SJSA1 (cell line): ENCODE data around the gene CD58. TPM values are rescaled to one million over a fixed set of nuclear protein-coding genes. Genes with fewer than 3 reads are reported as not detected.
"Not testable (repeated sequence)": the region's sequence is repeated elsewhere in the genome, so short reads cannot be mapped to it uniquely, and the experiment has no call there.

Source experiments
- DNase-seq, 2 experiments: peaks; one replicate each; pipeline ENCODE4 v3.0.0-alpha.2; 2015 to 2020; ENCODE audit warnings: low spot score in 2 of 2, low read depth in 1 of 2
- H3K27ac ChIP-seq: fragments of 250-450 bp; sonication (Bioruptor Pico); 2 replicates; pipeline ENCODE4 v1.5.1; 2020; ENCODE audit warnings: mild to moderate bottlenecking, moderate library complexity
- H3K27me3 ChIP-seq: fragments of 250-450 bp; sonication (Bioruptor Pico); replicated peaks from 2 replicates; pipeline ENCODE4 v1.5.1; 2020; ENCODE audit warnings: mild to moderate bottlenecking, moderate library complexity
- H3K36me3 ChIP-seq: fragments of 250-450 bp; sonication (Bioruptor Pico); 2 replicates; pipeline ENCODE4 v1.5.1; 2020; ENCODE audit warnings: mild to moderate bottlenecking
- H3K4me1 ChIP-seq: fragments of 250-450 bp; sonication (Bioruptor Pico); replicated peaks from 2 replicates; pipeline ENCODE4 v1.6.1; 2021; ENCODE audit warnings: mild to moderate bottlenecking
- H3K4me3 ChIP-seq: fragments of 250-450 bp; sonication (Bioruptor Pico); 2 replicates; pipeline ENCODE4 v1.5.1; 2020; ENCODE audit warnings: mild to moderate bottlenecking
- H3K9me3 ChIP-seq: fragments of 250-450 bp; sonication (Bioruptor Pico); replicated peaks from 2 replicates; pipeline ENCODE4 v1.5.1; 2020; ENCODE audit warnings: mild to moderate bottlenecking
- total RNA-seq: library from RNA; depleted of rRNA; stranded (reverse); fragments of >200 nt; shearing (Covaris generic); gene quantifications from 2 replicates; pipeline ENCODE4 v1.2.3, GENCODE V29; 2014

Gene CD58
- total RNA-seq, 1 experiment from 2014 or later: 23.2 TPM

GRCh38 chr1:116598420-116599036, 27.7 kb upstream of the CD58 start:
- not testable (repeated sequence) for H3K27ac ChIP-seq, DNase-seq, H3K4me1 ChIP-seq, H3K4me3 ChIP-seq, H3K36me3 ChIP-seq, H3K9me3 ChIP-seq, H3K27me3 ChIP-seq

DNA sequence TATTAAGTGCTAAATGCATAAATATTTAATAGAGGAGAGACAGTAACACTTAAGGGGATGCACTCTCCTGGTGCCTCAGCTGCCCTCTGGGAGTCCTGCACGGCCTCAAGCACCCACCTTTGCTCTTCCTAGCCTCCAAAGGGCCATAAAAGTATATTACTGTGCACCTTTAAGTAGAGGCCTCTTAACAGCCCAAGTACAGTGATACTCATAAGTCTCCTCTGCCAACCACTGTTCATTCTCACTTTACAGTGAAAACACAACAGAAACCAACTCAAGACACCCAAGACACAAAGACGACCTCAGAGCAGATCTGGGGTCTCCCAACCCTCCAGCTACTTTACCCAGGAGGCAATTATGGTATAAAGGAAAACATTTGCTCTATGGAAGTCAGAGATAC, 26.6 kb upstream of the CD58 start:
- H3K27me3 ChIP-seq, H3K9me3 ChIP-seq, DNase-seq, H3K27ac ChIP-seq, H3K36me3 ChIP-seq, H3K4me3 ChIP-seq, H3K4me1 ChIP-seq: not testable (repeated sequence)

- H3K9me3 ChIP-seq, H3K27ac ChIP-seq, DNase-seq, H3K4me3 ChIP-seq, H3K4me1 ChIP-seq, H3K27me3 ChIP-seq, H3K36me3 ChIP-seq: not testable (repeated sequence)
Observed at GRCh38 chr1:116596742-116597307, 26.0 kb upstream of the CD58 start.

GRCh38 chr1:116595946-116596741, 25.3 kb upstream of the CD58 start:
- H3K4me3 ChIP-seq, H3K36me3 ChIP-seq, H3K9me3 ChIP-seq, H3K4me1 ChIP-seq, H3K27ac ChIP-seq, DNase-seq, H3K27me3 ChIP-seq: not testable (repeated sequence)

DNA sequence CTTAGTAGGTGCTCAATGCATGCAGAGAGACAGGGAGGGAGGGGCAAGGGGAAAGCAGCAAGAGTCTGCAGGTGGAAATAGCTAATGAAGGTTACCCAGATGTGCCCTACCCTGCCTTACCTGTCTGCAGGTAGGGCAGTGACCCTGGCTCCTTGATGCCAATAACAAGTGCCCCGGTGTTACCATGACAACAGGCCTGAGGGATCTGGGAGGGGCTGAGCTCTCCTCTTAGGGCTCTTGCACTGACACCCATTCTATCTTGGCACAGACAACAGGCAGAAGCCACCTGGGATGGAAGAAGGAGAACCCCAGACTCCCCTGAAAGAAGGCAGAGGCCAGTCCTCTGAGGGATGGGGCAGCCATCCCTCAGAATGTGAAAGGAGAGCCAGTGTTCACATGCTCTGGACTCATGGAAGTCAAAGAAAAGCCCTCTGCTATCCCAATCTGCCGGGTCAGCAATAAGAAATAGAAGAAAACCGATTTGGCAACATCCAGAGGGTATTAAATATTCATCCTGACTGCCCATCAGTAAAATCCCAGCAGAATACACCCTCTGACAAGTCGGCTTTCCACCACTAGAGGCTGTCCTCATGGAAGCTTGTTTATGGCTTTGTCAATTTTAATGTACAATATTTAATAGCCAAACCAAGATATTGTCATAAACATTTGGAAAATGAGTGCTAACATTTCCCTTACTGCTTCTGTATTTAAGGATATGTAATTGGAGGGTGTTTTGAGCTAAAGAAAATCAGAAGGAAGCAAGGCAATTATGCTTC, 24.4 kb upstream of the CD58 start:
- not testable (repeated sequence) for H3K4me1 ChIP-seq, H3K4me3 ChIP-seq, DNase-seq, H3K27me3 ChIP-seq, H3K36me3 ChIP-seq, H3K27ac ChIP-seq, H3K9me3 ChIP-seq

GRCh38 chr1:116593977-116594376, 23.2 kb upstream of the CD58 start:
- H3K36me3 ChIP-seq, H3K4me1 ChIP-seq, H3K27ac ChIP-seq, H3K27me3 ChIP-seq, DNase-seq, H3K4me3 ChIP-seq, H3K9me3 ChIP-seq: not testable (repeated sequence)

DNA sequence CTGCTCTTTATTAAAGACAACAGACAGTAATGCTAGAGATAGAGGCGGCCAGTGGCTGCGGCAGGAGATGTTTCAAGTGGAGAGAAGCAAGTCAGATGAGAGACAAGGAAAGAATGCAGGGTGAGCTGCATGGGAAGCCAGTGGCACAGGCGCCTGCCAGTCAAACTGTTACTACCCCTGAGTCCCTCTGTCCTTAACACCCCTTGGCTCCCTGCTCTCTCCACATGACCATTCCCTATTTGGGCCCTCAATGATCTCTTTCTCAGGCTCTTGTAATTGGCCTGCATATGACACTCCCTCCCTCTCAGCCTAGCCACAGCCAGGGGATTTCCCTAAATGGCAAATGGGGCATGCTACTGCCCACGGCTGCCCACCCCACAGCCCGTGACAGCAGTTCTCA, 22.6 kb upstream of the CD58 start:
- H3K27me3 ChIP-seq, H3K27ac ChIP-seq, H3K4me3 ChIP-seq, H3K9me3 ChIP-seq, H3K36me3 ChIP-seq, H3K4me1 ChIP-seq, DNase-seq: not testable (repeated sequence)

GRCh38 chr1:116591951-116592605, 21.3 kb upstream of the CD58 start:
- not testable (repeated sequence) for H3K4me3 ChIP-seq, H3K36me3 ChIP-seq, DNase-seq, H3K4me1 ChIP-seq, H3K27me3 ChIP-seq, H3K9me3 ChIP-seq, H3K27ac ChIP-seq

GRCh38 chr1:116591006-116591950, 20.5 kb upstream of the CD58 start:
- not testable (repeated sequence) for H3K36me3 ChIP-seq, H3K4me3 ChIP-seq, DNase-seq, H3K27ac ChIP-seq, H3K4me1 ChIP-seq, H3K9me3 ChIP-seq, H3K27me3 ChIP-seq

GRCh38 chr1:116590359-116591005, 19.7 kb upstream of the CD58 start:
- not testable (repeated sequence) for DNase-seq, H3K9me3 ChIP-seq, H3K4me3 ChIP-seq, H3K27me3 ChIP-seq, H3K27ac ChIP-seq, H3K36me3 ChIP-seq, H3K4me1 ChIP-seq

DNA sequence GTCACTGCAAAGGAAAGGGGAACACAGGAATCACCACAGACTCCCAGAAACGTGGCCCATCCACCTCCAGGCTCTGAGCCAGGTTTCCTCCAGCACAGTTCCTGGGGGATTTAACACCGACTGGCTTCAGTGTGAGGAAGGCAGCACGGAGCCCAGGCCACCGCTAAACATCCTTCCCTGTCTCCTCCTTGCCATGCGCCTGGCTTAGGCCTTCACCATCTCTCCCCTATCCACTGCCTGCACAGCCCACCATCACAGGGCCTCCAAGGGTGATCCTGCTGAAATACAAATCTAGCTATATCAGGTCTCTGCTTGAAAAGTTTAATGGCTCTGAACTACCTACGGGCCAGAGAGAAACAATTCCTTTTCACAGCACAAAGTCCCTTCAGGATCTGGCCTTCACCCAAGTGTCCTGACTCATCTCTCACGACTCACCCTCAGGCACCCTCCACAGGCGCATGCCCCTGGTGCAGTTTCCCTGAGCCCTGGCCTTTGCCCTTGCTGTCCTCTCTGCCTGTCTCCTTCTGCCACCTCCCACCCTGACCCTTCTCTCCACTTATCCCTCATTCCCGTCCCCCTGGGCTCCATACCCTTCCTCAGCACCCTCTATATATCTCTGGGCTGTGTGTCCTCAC, 18.4 kb upstream of the CD58 start:
- not testable (repeated sequence) for H3K4me3 ChIP-seq, DNase-seq, H3K9me3 ChIP-seq, H3K4me1 ChIP-seq, H3K36me3 ChIP-seq, H3K27ac ChIP-seq, H3K27me3 ChIP-seq

DNA sequence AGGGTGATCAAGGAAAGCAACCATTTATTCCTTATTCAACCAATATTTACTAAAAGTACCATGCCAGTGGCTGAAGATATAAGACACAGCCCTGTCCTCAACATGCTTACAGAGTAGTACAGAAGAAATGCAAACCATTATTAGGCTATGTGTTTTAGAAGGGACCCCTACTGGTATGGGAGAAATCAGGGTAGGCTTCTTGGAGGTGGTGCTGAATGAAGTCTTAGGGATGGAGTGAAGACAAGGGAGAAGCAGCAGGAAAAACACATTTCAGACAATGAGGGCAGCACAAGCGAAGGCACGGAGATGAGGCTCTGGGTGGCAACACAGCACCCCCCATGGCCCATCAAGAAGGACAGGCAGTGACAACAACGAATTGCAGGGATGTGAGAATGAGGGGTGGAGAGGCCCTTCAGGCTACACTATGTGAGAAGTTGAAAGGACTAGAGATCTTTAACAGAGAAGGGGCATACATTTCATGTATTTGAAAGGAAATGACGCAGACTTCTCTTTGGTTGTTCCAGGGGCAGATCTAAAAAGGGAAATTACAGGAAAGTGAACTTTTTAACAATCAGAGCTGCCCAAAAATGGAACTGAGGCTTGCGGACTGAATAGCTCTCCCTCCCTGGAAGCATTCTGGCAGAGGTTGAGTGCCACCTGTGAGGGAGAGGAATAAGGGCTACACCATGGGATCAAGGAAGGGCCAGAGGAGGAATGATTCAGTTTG, 16.8 kb upstream of the CD58 start:
- Histone ChIP-seq H3K27me3 (no peaks in the 10 kb centered on the region), H3K27ac (no peak overlapping the region), H3K4me1 (no peaks in the 10 kb centered on the region), H3K36me3 (no peaks in the 10 kb centered on the region), H3K4me3 (no peak overlapping the region), H3K9me3 (no peaks in the 10 kb centered on the region)
- DNase-seq: no peak
